Natural killer cell (primary cell): Measurements from ENCODE around the gene RILP. TPM values are rescaled to one million over a fixed set of nuclear protein-coding genes. Genes with fewer than 3 reads are reported as not detected.
A peak's percentile ranks its signal among the peaks of the same experiment; 100 is the strongest.

Experiments
- ATAC-seq, 3 donors: fragments of 150-1000 bp in 2 of 3; fragments of 200-7000 bp in 1 of 3; cut with Tn5 transposase; 1 replicate in 1 of 3; 2 replicates in 2 of 3; pipeline ENCODE4 v1.10.0; 2021; ENCODE audit warnings: mild to moderate bottlenecking in 2 of 3, moderate library complexity in 2 of 3
- DNase-seq, 2 donors: peaks; one replicate each; pipeline versions ENCODE4 v3.0.0 to v3.0.0-alpha.2; 2013 to 2021; ENCODE audit warnings: mixed read lengths in 1 of 2
- H3K27ac ChIP-seq: one replicate; pipeline ENCODE4 v1.5.1; 2013; ENCODE audit warnings: mild to moderate bottlenecking, low read length
- H3K27me3 ChIP-seq: one replicate; pipeline ENCODE4 v1.6.1; 2013; ENCODE audit warnings: low read length; ENCODE audit not compliant: control insufficient read depth, insufficient read depth
- H3K36me3 ChIP-seq: one replicate; pipeline ENCODE4 v1.6.1; 2013; ENCODE audit warnings: low read length; ENCODE audit not compliant: control insufficient read depth, insufficient read depth
- H3K4me1 ChIP-seq: one replicate; pipeline ENCODE4 v1.6.1; 2013; ENCODE audit warnings: low read length; ENCODE audit not compliant: control insufficient read depth, insufficient read depth
- H3K4me3 ChIP-seq: one replicate; pipeline ENCODE4 v1.5.1; 2013; ENCODE audit warnings: low read length
- H3K9me3 ChIP-seq: one replicate; pipeline ENCODE4 v1.6.1; 2013; ENCODE audit warnings: low read length; ENCODE audit not compliant: control insufficient read depth, insufficient read depth
- H3K27ac Mint-ChIP-seq, 2 donors: one replicate each; pipeline ENCODE4 v1.8.0; 2022; ENCODE audit warnings: mild to moderate bottlenecking in 2 of 2, mixed read lengths in 2 of 2, moderate library complexity in 1 of 2
- H3K27me3 Mint-ChIP-seq, 2 donors: one replicate each; pipeline ENCODE4 v1.8.0; 2022; ENCODE audit warnings: low read depth in 2 of 2, mixed read lengths in 2 of 2
- H3K36me3 Mint-ChIP-seq: one replicate; pipeline ENCODE4 v1.8.0; 2022; ENCODE audit warnings: mixed read lengths
- H3K4me1 Mint-ChIP-seq, 2 donors: one replicate each; pipeline ENCODE4 v1.8.0; 2022; ENCODE audit warnings: mixed read lengths in 2 of 2
- H3K4me3 Mint-ChIP-seq: one replicate; pipeline ENCODE4 v1.8.0; 2022; ENCODE audit warnings: mild to moderate bottlenecking, moderate library complexity, mixed read lengths
- H3K9me3 Mint-ChIP-seq, 2 donors: one replicate each; pipeline ENCODE4 v1.8.0; 2022; ENCODE audit warnings: mixed read lengths in 2 of 2
- WGBS: methylation state at CpG from one replicate; pipeline ENCODE4 v1.1.7; 2013; ENCODE audit warnings: missing lambda C conversion rate; ENCODE audit not compliant: insufficient coverage; 5-methylcytosine and 5-hydroxymethylcytosine counted together
- intact Hi-C: fragments of 100-400 bp; cut with micrococcal nuclease; formaldehyde crosslinking; loops from one replicate; pipeline ENCODE4 v1.14.2; 2022
- total RNA-seq, 4 donors: library from RNA; stranded (reverse); fragments of 120-200 nt in 1 of 4; gene quantifications; one replicate each; pipeline versions ENCODE4 v1.2.3 to v1.2.4, GENCODE V29; 2013 to 2022
- TF ChIP-seq, protein P1 (sequence below): fragments of 200-600 bp; IDR thresholded peaks from one replicate; pipeline ENCODE4 v1.8.0; 2022; ENCODE audit warnings: antibody characterized with exemption

The RILP gene, protein sequence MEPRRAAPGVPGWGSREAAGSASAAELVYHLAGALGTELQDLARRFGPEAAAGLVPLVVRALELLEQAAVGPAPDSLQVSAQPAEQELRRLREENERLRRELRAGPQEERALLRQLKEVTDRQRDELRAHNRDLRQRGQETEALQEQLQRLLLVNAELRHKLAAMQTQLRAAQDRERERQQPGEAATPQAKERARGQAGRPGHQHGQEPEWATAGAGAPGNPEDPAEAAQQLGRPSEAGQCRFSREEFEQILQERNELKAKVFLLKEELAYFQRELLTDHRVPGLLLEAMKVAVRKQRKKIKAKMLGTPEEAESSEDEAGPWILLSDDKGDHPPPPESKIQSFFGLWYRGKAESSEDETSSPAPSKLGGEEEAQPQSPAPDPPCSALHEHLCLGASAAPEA
- total RNA-seq = 1 to 10 TPM; 2.3 to 5.1 (median 4.0) TPM
- total RNA-seq (2013) = 2.8 TPM

DNA sequence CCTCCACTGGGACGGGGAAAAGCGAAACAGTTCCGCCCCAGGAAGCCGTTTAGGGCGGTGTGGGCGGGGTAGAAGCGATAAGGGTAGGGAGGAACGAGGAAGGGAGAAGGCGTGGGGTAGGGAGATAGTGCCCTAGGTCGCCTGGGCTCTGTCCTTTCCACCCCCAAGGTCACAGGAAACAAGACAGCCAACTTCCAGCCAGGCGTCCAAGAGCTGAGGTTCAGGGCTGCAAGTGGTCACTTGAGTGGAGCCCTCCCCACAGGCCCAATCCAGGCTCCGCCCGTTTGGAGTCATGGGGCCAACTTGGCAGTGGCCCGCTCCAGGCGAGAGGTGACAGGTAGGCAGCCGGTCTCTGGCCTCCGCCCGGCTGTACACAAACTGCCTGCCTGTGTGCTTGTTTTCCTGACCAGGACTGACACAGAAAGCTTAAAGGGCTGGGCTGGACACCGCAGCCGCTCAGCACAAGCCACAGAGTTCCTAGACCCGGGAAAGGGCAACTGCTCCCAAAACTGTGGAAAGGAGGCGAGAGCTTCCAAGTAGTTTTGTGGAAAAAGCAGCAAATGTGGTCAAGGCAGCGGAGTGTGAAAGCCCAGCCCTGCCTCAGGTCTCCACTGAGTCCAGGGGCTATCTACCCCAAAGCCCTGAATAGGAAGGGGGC lies at the start of gene RILP:
Gene RILP (minus strand): TSS at position 23 of the 658 bp plus-strand sequence. CDS start 62 bp downstream, outside the sequence.
- Histone ChIP-seq H3K4me3 (peak within 1 kb of the TSS; percentile 54), H3K4me1 (peaks cover 35% of the 10 kb centered on the region), H3K27me3 (no peaks in the 10 kb centered on the region), H3K36me3 (peaks cover 47% of the 10 kb centered on the region), H3K27ac (peak within 1 kb of the TSS; percentile 11), H3K9me3 (no peaks in the 10 kb centered on the region)
- 60% methylated on average over 20 of the region's 23 CpGs for WGBS
- Mint-ChIP-seq H3K4me3 (peak within 1 kb of the TSS; percentile 78), H3K9me3 (no peaks in the 10 kb centered on the region), H3K27ac (peak within 1 kb of the TSS in 1 of 2 donors; percentile 64), H3K4me1 (peaks cover 0 to 6% of the 10 kb centered on the region in 2 donors), H3K27me3 (no peaks in the 10 kb centered on the region), H3K36me3 (peaks cover 15% of the 10 kb centered on the region)
- DNase-seq (no peak), ATAC-seq (no peak)
- intact Hi-C loops = no loop called here
- TF ChIP-seq, protein P1, sequence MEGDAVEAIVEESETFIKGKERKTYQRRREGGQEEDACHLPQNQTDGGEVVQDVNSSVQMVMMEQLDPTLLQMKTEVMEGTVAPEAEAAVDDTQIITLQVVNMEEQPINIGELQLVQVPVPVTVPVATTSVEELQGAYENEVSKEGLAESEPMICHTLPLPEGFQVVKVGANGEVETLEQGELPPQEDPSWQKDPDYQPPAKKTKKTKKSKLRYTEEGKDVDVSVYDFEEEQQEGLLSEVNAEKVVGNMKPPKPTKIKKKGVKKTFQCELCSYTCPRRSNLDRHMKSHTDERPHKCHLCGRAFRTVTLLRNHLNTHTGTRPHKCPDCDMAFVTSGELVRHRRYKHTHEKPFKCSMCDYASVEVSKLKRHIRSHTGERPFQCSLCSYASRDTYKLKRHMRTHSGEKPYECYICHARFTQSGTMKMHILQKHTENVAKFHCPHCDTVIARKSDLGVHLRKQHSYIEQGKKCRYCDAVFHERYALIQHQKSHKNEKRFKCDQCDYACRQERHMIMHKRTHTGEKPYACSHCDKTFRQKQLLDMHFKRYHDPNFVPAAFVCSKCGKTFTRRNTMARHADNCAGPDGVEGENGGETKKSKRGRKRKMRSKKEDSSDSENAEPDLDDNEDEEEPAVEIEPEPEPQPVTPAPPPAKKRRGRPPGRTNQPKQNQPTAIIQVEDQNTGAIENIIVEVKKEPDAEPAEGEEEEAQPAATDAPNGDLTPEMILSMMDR = no peak

DNA sequence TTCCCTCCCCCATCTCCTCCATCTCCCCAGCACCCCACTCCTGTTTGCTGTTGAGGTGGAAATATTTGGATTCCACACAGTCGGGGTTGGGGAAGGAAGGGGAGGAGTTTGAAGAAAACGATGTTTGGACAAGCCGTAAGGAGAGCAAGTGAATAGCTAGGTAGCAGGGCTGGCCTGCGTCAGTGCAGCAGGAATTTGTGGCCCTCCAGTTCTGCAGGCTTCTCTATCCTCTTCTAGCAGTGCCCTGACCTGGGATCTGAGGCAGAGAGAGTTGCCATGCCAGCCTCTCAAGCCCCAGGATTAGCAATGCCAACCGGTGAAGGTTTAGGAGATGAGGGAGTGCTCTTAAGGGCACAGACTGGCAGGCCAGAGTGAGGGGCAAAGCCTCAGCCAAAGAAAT lies 48.0 kb upstream of the RILP start:
- no peaks in the 10 kb centered on the region for H3K27me3 ChIP-seq

DNA sequence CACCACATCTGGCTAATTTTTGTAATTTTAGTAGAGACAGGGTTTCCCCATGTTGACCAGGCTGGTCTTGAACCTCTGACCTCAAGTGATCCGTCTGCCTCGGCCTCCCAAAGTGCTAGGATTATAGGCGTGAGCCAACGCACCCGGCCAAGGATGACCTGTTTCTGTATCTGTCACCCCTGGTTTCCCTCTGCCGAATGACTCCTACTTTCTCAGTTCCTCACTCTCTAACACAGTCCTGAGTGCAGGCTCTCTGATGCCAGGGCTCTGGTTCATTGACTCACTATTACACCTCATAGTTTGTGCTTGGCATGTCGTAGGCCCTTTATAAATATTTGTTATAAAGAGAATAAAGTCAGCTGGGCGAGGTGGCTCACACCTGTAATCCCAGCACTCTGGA lies 45.7 kb upstream of the RILP start:
- H3K4me3 Mint-ChIP-seq = no peak overlapping the region
- H3K36me3 Mint-ChIP-seq = no peaks in the 10 kb centered on the region

More for the DNA sequence above, 48.0 kb upstream of the RILP start:
- Mint-ChIP-seq H3K4me1 (no peaks in the 10 kb centered on the region), H3K9me3 (no peaks in the 10 kb centered on the region), H3K27me3 (peaks cover 0 to 4% of the 10 kb centered on the region in 2 donors), H3K36me3 (no peaks in the 10 kb centered on the region), H3K4me3 (no peak overlapping the region), H3K27ac (no peak overlapping the region)
- ATAC-seq (no peak), DNase-seq (no peak)
- no peak overlapping the region for H3K27ac ChIP-seq
- no peak overlapping the region for H3K4me3 ChIP-seq
- 59% methylated on average over 5 of the region's 5 CpGs for WGBS
- TF ChIP-seq, protein P1 = no peak
- H3K4me1 ChIP-seq = no peaks in the 10 kb centered on the region
- no peaks in the 10 kb centered on the region for H3K9me3 ChIP-seq
- no peaks in the 10 kb centered on the region for H3K36me3 ChIP-seq
- intact Hi-C loops = no loop called here

More for the DNA sequence above, 45.7 kb upstream of the RILP start:
- no peaks in the 10 kb centered on the region for H3K9me3 ChIP-seq
- Mint-ChIP-seq H3K27ac (no peak overlapping the region), H3K9me3 (no peaks in the 10 kb centered on the region), H3K27me3 (peaks cover 0 to 10% of the 10 kb centered on the region in 2 donors), H3K4me1 (no peaks in the 10 kb centered on the region)
- TF ChIP-seq, protein P1 = no peak
- no peak overlapping the region for H3K4me3 ChIP-seq
- no peaks in the 10 kb centered on the region for H3K27me3 ChIP-seq
- no peak overlapping the region for H3K27ac ChIP-seq
- intact Hi-C loops = no loop called here
- WGBS = 91% methylated on average over 7 of the region's 8 CpGs
- H3K4me1 ChIP-seq = no peaks in the 10 kb centered on the region
- H3K36me3 ChIP-seq = no peaks in the 10 kb centered on the region
- ATAC-seq (no peak), DNase-seq (no peak)
